ENCODE data around the gene PRLH.

DNA sequence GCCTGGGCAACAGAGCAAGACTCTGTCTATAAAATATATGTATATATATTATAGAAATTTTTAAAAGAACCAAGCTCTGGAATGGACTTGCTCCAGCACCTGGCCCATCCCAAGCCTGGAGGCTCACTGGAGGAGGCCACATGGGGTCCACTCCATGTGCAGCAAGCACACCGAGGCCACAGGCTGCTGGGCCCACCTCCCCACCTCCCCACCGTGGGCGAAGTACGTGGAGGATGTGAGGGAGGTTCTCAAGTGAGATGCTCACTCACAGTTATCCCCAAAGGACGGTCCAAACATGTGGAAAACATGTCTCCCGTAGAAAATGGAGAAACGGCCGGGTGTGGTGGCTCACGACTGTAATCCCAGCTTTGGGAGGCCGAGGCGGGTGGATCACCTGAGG is 38.0 kb downstream of the PRLH start:
- TF ChIP-seq ZNF623 (tag by site-specific recombination; IDR thresholded peaks at IDR 0.05) (no peak), ZNF274 (IDR thresholded peaks at IDR 0.05; ENCODE audit: low read length) (no peak), ZNF274 (tag by site-specific recombination; IDR thresholded peaks at IDR 0.05; ENCODE audit: borderline replicate concordance) (no peak), ZNF350 (tag by site-specific recombination; IDR thresholded peaks at IDR 0.05) (no peak), ZBTB20 (tag by site-specific recombination; IDR thresholded peaks at IDR 0.05) (no peak), GLI4 (tag by site-specific recombination; IDR thresholded peaks at IDR 0.05) (no peak), ZNF341 (tag by site-specific recombination; IDR thresholded peaks at IDR 0.05; ENCODE audit: low read depth) (no peak), TCF7L2 (IDR thresholded peaks at IDR 0.05; ENCODE audit: borderline replicate concordance, low read depth, low read length) (no peak), KLF16 (tag by site-specific recombination; IDR thresholded peaks at IDR 0.05) (no peak), ZNF501 (tag by site-specific recombination; IDR thresholded peaks at IDR 0.05) (no peak), SP2 (tag by site-specific recombination; IDR thresholded peaks at IDR 0.05) (no peak)
- TF ChIP-seq, protein P1, sequence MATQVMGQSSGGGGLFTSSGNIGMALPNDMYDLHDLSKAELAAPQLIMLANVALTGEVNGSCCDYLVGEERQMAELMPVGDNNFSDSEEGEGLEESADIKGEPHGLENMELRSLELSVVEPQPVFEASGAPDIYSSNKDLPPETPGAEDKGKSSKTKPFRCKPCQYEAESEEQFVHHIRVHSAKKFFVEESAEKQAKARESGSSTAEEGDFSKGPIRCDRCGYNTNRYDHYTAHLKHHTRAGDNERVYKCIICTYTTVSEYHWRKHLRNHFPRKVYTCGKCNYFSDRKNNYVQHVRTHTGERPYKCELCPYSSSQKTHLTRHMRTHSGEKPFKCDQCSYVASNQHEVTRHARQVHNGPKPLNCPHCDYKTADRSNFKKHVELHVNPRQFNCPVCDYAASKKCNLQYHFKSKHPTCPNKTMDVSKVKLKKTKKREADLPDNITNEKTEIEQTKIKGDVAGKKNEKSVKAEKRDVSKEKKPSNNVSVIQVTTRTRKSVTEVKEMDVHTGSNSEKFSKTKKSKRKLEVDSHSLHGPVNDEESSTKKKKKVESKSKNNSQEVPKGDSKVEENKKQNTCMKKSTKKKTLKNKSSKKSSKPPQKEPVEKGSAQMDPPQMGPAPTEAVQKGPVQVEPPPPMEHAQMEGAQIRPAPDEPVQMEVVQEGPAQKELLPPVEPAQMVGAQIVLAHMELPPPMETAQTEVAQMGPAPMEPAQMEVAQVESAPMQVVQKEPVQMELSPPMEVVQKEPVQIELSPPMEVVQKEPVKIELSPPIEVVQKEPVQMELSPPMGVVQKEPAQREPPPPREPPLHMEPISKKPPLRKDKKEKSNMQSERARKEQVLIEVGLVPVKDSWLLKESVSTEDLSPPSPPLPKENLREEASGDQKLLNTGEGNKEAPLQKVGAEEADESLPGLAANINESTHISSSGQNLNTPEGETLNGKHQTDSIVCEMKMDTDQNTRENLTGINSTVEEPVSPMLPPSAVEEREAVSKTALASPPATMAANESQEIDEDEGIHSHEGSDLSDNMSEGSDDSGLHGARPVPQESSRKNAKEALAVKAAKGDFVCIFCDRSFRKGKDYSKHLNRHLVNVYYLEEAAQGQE (tag by site-specific recombination; IDR thresholded peaks at IDR 0.05) = no peak
- TF ChIP-seq, protein P2, sequence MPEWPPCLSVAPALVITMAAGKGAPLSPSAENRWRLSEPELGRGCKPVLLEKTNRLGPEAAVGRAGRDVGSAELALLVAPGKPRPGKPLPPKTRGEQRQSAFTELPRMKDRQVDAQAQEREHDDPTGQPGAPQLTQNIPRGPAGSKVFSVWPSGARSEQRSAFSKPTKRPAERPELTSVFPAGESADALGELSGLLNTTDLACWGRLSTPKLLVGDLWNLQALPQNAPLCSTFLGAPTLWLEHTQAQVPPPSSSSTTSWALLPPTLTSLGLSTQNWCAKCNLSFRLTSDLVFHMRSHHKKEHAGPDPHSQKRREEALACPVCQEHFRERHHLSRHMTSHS (tag by site-specific recombination; IDR thresholded peaks at IDR 0.05) = no peak
- TF ChIP-seq, protein P3, sequence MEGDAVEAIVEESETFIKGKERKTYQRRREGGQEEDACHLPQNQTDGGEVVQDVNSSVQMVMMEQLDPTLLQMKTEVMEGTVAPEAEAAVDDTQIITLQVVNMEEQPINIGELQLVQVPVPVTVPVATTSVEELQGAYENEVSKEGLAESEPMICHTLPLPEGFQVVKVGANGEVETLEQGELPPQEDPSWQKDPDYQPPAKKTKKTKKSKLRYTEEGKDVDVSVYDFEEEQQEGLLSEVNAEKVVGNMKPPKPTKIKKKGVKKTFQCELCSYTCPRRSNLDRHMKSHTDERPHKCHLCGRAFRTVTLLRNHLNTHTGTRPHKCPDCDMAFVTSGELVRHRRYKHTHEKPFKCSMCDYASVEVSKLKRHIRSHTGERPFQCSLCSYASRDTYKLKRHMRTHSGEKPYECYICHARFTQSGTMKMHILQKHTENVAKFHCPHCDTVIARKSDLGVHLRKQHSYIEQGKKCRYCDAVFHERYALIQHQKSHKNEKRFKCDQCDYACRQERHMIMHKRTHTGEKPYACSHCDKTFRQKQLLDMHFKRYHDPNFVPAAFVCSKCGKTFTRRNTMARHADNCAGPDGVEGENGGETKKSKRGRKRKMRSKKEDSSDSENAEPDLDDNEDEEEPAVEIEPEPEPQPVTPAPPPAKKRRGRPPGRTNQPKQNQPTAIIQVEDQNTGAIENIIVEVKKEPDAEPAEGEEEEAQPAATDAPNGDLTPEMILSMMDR (tag by site-specific recombination; IDR thresholded peaks at IDR 0.05) = no peak
- TF ChIP-seq, protein P4, sequence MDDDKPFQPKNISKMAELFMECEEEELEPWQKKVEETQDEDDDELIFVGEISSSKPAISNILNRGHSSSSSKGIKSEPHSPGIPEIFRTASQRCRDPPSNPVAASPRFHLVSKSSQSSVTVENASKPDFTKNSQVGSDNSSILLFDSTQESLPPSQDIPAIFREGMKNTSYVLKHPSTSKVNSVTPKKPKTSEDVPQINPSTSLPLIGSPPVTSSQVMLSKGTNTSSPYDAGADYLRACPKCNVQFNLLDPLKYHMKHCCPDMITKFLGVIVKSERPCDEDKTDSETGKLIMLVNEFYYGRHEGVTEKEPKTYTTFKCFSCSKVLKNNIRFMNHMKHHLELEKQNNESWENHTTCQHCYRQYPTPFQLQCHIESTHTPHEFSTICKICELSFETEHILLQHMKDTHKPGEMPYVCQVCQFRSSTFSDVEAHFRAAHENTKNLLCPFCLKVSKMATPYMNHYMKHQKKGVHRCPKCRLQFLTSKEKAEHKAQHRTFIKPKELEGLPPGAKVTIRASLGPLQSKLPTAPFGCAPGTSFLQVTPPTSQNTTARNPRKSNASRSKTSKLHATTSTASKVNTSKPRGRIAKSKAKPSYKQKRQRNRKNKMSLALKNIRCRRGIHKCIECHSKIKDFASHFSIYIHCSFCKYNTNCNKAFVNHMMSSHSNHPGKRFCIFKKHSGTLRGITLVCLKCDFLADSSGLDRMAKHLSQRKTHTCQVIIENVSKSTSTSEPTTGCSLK (tag by site-specific recombination; IDR thresholded peaks at IDR 0.05) = no peak

All from HEK293 (cell line).